Fibroblast of the aortic adventitia (primary cell): ENCODE results near the gene SLC23A3. TPM values are rescaled to one million over a fixed set of nuclear protein-coding genes. Genes with fewer than 3 reads are reported as not detected.

ENCODE experiments used
- DNase-seq: peaks from one replicate; pipeline ENCODE4 v3.0.0-alpha.2; 2010; ENCODE audit warnings: low read depth
- H3K4me3 ChIP-seq: 2 replicates; pipeline ENCODE4 v1.5.1; 2011; ENCODE audit warnings: low read depth, mild to moderate bottlenecking, control low read depth, low read length, moderate library complexity
- total RNA-seq: library from RNA; depleted of rRNA; stranded (reverse); fragments of >200 nt; gene quantifications from 2 replicates; pipeline ENCODE4 v1.2.3, GENCODE V29; 2012; ENCODE audit warnings: low replicate concordance
- TF ChIP-seq, protein P1 (sequence below): IDR thresholded peaks from 2 replicates; pipeline ENCODE4 v1.5.1; 2011; ENCODE audit warnings: mild to moderate bottlenecking, low read length, control low read depth, inconsistent platforms; ENCODE audit not compliant: insufficient read depth

The SLC23A3 gene
- total RNA-seq, 1 donor, result 1.6 TPM

DNA sequence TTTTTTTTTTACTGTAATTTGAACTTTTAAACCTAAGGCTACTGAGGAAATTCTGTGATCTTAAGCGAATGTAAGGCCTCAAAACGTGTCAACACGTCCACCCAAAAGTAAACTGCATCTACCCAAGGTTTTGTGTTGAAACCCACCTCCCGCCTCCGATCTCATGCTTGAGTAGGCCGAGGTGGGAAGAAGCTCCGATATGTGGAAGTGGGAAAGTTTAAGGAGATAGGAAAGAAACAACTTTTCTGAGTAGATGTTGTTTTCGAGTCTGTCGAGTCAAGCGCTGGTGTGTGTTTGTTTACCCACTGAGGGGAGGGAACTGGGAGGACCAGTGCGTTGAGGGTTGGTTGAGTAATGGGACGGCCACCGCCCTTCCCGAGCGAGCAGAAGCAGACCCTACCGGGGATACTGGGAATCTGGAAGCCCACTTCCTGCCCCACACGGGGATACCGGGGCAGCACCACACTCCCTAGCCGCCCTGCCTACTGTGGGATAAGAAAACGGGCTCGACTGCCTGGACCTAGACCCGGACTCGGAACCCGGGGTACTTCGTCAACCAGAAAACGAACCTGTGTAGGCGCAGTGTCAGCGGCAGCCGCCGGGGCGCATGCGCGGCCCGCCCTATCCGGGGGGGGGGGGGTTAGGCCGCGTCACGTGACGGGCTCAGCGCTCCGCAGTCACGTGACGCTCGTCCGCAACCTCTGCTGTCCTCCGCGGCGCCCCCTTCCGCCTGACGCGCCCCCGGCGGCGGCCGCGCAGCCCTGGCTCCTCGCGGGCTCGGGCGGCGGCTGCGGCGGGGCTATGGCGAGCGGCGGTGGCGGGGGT, 7.9 kb upstream of the SLC23A3 start, which contains the start of gene RETREG2:
RETREG2 (plus strand) TSS at position 724 of the 825 bp plus-strand sequence; CDS start at position 802, 78 bp downstream.
- peak; percentile 87 for DNase-seq
- peak within 1 kb of the TSS; percentile 95 for H3K4me3 ChIP-seq
- TF ChIP-seq, protein P1, sequence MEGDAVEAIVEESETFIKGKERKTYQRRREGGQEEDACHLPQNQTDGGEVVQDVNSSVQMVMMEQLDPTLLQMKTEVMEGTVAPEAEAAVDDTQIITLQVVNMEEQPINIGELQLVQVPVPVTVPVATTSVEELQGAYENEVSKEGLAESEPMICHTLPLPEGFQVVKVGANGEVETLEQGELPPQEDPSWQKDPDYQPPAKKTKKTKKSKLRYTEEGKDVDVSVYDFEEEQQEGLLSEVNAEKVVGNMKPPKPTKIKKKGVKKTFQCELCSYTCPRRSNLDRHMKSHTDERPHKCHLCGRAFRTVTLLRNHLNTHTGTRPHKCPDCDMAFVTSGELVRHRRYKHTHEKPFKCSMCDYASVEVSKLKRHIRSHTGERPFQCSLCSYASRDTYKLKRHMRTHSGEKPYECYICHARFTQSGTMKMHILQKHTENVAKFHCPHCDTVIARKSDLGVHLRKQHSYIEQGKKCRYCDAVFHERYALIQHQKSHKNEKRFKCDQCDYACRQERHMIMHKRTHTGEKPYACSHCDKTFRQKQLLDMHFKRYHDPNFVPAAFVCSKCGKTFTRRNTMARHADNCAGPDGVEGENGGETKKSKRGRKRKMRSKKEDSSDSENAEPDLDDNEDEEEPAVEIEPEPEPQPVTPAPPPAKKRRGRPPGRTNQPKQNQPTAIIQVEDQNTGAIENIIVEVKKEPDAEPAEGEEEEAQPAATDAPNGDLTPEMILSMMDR, result peak; percentile 23

GRCh38 chr2:219176818-219177551, 7.2 kb upstream of the SLC23A3 start, which contains the start of gene CNPPD1:
CNPPD1 (minus strand) TSS chr2:219176925; CDS start chr2:219176828, 97 bp downstream.
- TF ChIP-seq, protein P1, result no peak
- peak within 1 kb of the TSS; percentile 95 for H3K4me3 ChIP-seq
- peak; percentile 69 for DNase-seq

- TF ChIP-seq, protein P1, result no peak
- peak overlapping the region; percentile 95 for H3K4me3 ChIP-seq
- DNase-seq, result peak; percentile 28
Measured at GRCh38 chr2:219175928-219176817, 6.3 kb upstream of the SLC23A3 start.

DNA sequence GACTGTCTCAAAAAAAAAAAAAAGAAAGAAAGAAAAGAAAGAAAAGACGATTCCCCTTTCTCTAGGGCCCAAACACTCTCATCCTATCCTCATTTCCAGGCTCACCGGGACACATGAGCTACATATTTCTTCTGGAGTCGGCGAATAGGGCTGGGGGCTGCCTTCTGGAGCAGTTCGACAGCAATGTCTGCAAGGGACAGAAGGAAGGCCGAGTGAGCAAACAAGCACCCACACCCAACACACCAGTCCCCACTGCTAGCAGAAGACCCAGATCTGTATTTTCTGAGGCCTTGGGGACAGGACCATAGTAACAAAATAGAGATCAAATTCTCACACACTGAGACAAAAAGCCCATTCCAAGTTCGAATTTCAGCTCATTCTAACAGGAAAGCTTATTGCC, 5.7 kb upstream of the SLC23A3 start:
- DNase-seq, result no peak
- TF ChIP-seq, protein P1, result no peak
- H3K4me3 ChIP-seq, result peak overlapping the region; percentile 95

GRCh38 chr2:219174801-219175200, 5.0 kb upstream of the SLC23A3 start:
- DNase-seq, result no peak
- no peak overlapping the region for H3K4me3 ChIP-seq
- TF ChIP-seq, protein P1, result no peak

DNA sequence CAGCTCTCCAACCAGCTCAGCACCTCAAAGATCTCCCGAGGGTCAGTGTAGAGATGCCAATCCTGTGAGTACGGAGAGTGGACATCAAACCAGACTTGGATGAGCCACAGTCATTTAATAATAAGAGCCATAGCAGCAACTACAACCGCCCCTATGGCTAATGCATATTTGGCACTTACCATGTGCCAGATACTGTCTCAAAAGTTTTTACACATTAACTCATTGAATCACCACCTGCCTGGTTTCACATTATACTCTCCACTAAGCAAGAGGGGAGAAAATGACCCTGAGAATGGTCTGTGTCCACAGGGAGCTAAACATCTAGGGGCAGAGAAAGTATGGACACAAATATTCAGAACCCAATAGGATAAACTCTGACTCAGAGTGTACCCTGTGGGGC, 4.3 kb upstream of the SLC23A3 start:
- TF ChIP-seq, protein P1, result no peak
- DNase-seq, result no peak
- H3K4me3 ChIP-seq, result no peak overlapping the region
